Measurements from ENCODE around the gene UXS1. TPM values are rescaled to one million over a fixed set of nuclear protein-coding genes. Genes with fewer than 3 reads are reported as not detected.

The UXS1 gene
- total and polyA plus RNA-seq, 2 donors, result 34.3 to 47.2 TPM

- H3K27ac ChIP-seq (ENCODE audit: low read depth), result no peak overlapping the region
- 15% methylated on average over 3 of the region's 3 CpGs for WGBS
- H3K4me1 ChIP-seq (ENCODE audit: insufficient read depth), result peaks cover 1% of the 10 kb centered on the region
- DNase-seq (ENCODE audit: extremely low spot score), result no peak
- no peak overlapping the region for H3K4me3 ChIP-seq (ENCODE audit: low read depth, low read length)
- H3K36me3 ChIP-seq (ENCODE audit: insufficient read depth), result no peaks in the 10 kb centered on the region
Observed at GRCh38 chr2:106183101-106183696, 10.9 kb downstream of the UXS1 start.

GRCh38 chr2:106181064-106181463 is 13.0 kb downstream of the UXS1 start:
- Histone ChIP-seq H3K4me3 (ENCODE audit: low read depth, low read length) (no peak overlapping the region), H3K36me3 (ENCODE audit: insufficient read depth) (no peaks in the 10 kb centered on the region), H3K4me1 (ENCODE audit: insufficient read depth) (peaks cover 2% of the 10 kb centered on the region), H3K27ac (ENCODE audit: low read depth) (no peak overlapping the region)
- 93% methylated on average over 10 of the region's 10 CpGs for WGBS
- no peak for DNase-seq (ENCODE audit: extremely low spot score)

GRCh38 chr2:106180602-106181001 is 13.5 kb downstream of the UXS1 start:
- Histone ChIP-seq H3K4me1 (ENCODE audit: insufficient read depth) (peaks cover 2% of the 10 kb centered on the region), H3K36me3 (ENCODE audit: insufficient read depth) (no peaks in the 10 kb centered on the region), H3K27ac (ENCODE audit: low read depth) (no peak overlapping the region), H3K4me3 (ENCODE audit: low read depth, low read length) (no peak overlapping the region)
- WGBS, result 93% methylated on average over 5 of the region's 5 CpGs
- no peak for DNase-seq (ENCODE audit: extremely low spot score)

GRCh38 chr2:106178716-106179115 is 15.4 kb downstream of the UXS1 start:
- WGBS, result 92% methylated on average over 7 of the region's 7 CpGs
- no peak for DNase-seq (ENCODE audit: extremely low spot score)
- Histone ChIP-seq H3K27ac (ENCODE audit: low read depth) (no peak overlapping the region), H3K36me3 (ENCODE audit: insufficient read depth) (no peaks in the 10 kb centered on the region), H3K4me1 (ENCODE audit: insufficient read depth) (peaks cover 2% of the 10 kb centered on the region), H3K4me3 (ENCODE audit: low read depth, low read length) (no peak overlapping the region)

- no peaks in the 10 kb centered on the region for H3K36me3 ChIP-seq (ENCODE audit: insufficient read depth)
- WGBS, result over 99% methylated on average over 4 of the region's 4 CpGs
- no peak overlapping the region for H3K4me3 ChIP-seq (ENCODE audit: low read depth, low read length)
- no peak overlapping the region for H3K27ac ChIP-seq (ENCODE audit: low read depth)
- DNase-seq (ENCODE audit: extremely low spot score), result no peak
- H3K4me1 ChIP-seq (ENCODE audit: insufficient read depth), result peaks cover 2% of the 10 kb centered on the region
Observed at GRCh38 chr2:106177581-106177980, 16.5 kb downstream of the UXS1 start.

- no peaks in the 10 kb centered on the region for H3K36me3 ChIP-seq (ENCODE audit: insufficient read depth)
- no peak overlapping the region for H3K27ac ChIP-seq (ENCODE audit: low read depth)
- no peak for DNase-seq (ENCODE audit: extremely low spot score)
- H3K4me3 ChIP-seq (ENCODE audit: low read depth, low read length), result no peak overlapping the region
- WGBS, result 69% methylated on average over 9 of the region's 9 CpGs
- peaks cover 1% of the 10 kb centered on the region for H3K4me1 ChIP-seq (ENCODE audit: insufficient read depth)
Observed at GRCh38 chr2:106176446-106177099, 17.5 kb downstream of the UXS1 start.

- no peaks in the 10 kb centered on the region for H3K36me3 ChIP-seq (ENCODE audit: insufficient read depth)
- no peak overlapping the region for H3K4me3 ChIP-seq (ENCODE audit: low read depth, low read length)
- 87% methylated on average over 7 of the region's 7 CpGs for WGBS
- H3K27ac ChIP-seq (ENCODE audit: low read depth), result no peak overlapping the region
- peaks cover 1% of the 10 kb centered on the region for H3K4me1 ChIP-seq (ENCODE audit: insufficient read depth)
- DNase-seq (ENCODE audit: extremely low spot score), result no peak
Observed at GRCh38 chr2:106175086-106175850, 18.8 kb downstream of the UXS1 start.

- no peak overlapping the region for H3K27ac ChIP-seq (ENCODE audit: low read depth)
- peaks cover 1% of the 10 kb centered on the region for H3K4me1 ChIP-seq (ENCODE audit: insufficient read depth)
- no peak overlapping the region for H3K4me3 ChIP-seq (ENCODE audit: low read depth, low read length)
- no peak for DNase-seq (ENCODE audit: extremely low spot score)
- H3K36me3 ChIP-seq (ENCODE audit: insufficient read depth), result no peaks in the 10 kb centered on the region
- WGBS, result 60% methylated on average over 7 of the region's 7 CpGs
Observed at GRCh38 chr2:106174056-106174455, 20.0 kb downstream of the UXS1 start.

- no peak for DNase-seq (ENCODE audit: extremely low spot score)
- Histone ChIP-seq H3K4me3 (ENCODE audit: low read depth, low read length) (no peak overlapping the region), H3K4me1 (ENCODE audit: insufficient read depth) (peaks cover 1% of the 10 kb centered on the region), H3K36me3 (ENCODE audit: insufficient read depth) (no peaks in the 10 kb centered on the region), H3K27ac (ENCODE audit: low read depth) (no peak overlapping the region)
- 98% methylated on average over 2 of the region's 2 CpGs for WGBS
Observed at GRCh38 chr2:106172649-106173048, 21.5 kb downstream of the UXS1 start.

GRCh38 chr2:106168657-106169056 is 25.4 kb downstream of the UXS1 start:
- DNase-seq (ENCODE audit: extremely low spot score), result no peak
- WGBS, result 82% methylated on average over 2 of the region's 2 CpGs
- H3K4me1 ChIP-seq (ENCODE audit: insufficient read depth), result no peaks in the 10 kb centered on the region
- H3K4me3 ChIP-seq (ENCODE audit: low read depth, low read length), result no peak overlapping the region
- no peaks in the 10 kb centered on the region for H3K36me3 ChIP-seq (ENCODE audit: insufficient read depth)
- no peak overlapping the region for H3K27ac ChIP-seq (ENCODE audit: low read depth)

GRCh38 chr2:106167067-106167466 is 27.0 kb downstream of the UXS1 start:
- no peak overlapping the region for H3K4me3 ChIP-seq (ENCODE audit: low read depth, low read length)
- H3K36me3 ChIP-seq (ENCODE audit: insufficient read depth), result no peaks in the 10 kb centered on the region
- 91% methylated on average over 5 of the region's 5 CpGs for WGBS
- H3K27ac ChIP-seq (ENCODE audit: low read depth), result no peak overlapping the region
- no peak for DNase-seq (ENCODE audit: extremely low spot score)
- H3K4me1 ChIP-seq (ENCODE audit: insufficient read depth), result no peaks in the 10 kb centered on the region

GRCh38 chr2:106165561-106165960 is 28.5 kb downstream of the UXS1 start:
- Histone ChIP-seq H3K4me3 (ENCODE audit: low read depth, low read length) (no peak overlapping the region), H3K4me1 (ENCODE audit: insufficient read depth) (no peaks in the 10 kb centered on the region), H3K27ac (ENCODE audit: low read depth) (no peak overlapping the region), H3K36me3 (ENCODE audit: insufficient read depth) (no peaks in the 10 kb centered on the region)
- 56% methylated on average over 6 of the region's 6 CpGs for WGBS
- DNase-seq (ENCODE audit: extremely low spot score), result no peak

- Histone ChIP-seq H3K36me3 (ENCODE audit: insufficient read depth) (no peaks in the 10 kb centered on the region), H3K4me3 (ENCODE audit: low read depth, low read length) (no peak overlapping the region), H3K4me1 (ENCODE audit: insufficient read depth) (no peaks in the 10 kb centered on the region), H3K27ac (ENCODE audit: low read depth) (no peak overlapping the region)
- DNase-seq (ENCODE audit: extremely low spot score), result no peak
- WGBS, result 77% methylated on average over 3 of the region's 3 CpGs
Observed at GRCh38 chr2:106165029-106165428, 29.1 kb downstream of the UXS1 start.

- DNase-seq (ENCODE audit: extremely low spot score), result no peak
- Histone ChIP-seq H3K27ac (ENCODE audit: low read depth) (no peak overlapping the region), H3K36me3 (ENCODE audit: insufficient read depth) (no peaks in the 10 kb centered on the region), H3K4me1 (ENCODE audit: insufficient read depth) (no peaks in the 10 kb centered on the region), H3K4me3 (ENCODE audit: low read depth, low read length) (no peak overlapping the region)
- 57% methylated on average over 6 of the region's 6 CpGs for WGBS
Observed at GRCh38 chr2:106163948-106164545, 30.1 kb downstream of the UXS1 start.
